Measurements from ENCODE around the gene BMP8B. TPM values are rescaled to one million over a fixed set of nuclear protein-coding genes. Genes with fewer than 3 reads are reported as not detected.

Gene BMP8B
- total and polyA plus RNA-seq, 2 donors (not counting 1 experiment from before 2014, with no cell fraction given), result 1.5 to 2.3 TPM

DNA sequence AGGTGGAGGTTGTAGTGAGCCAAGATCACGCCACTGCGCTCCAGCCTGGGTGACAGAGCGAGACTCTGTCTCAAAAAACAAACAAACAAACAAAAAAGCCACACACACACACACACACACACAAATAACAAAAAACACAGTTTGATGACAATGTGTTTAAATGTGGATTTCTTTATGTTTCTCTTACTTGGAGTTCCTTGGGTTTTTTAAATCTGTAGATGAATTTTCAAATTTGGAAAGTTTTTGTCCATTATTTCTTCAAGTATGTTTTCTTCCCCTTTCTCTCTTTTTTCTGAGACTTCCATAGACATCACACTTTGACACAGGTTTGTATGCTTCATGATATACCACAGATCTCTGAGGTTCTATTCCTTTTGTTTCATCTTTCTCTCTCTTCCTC, 62.1 kb downstream of the BMP8B start:
- H4K20me1 ChIP-seq (ENCODE audit: control insufficient read depth, insufficient read depth, low read length, poor library complexity, severe bottlenecking), result no peaks in the 10 kb centered on the region
- no peak overlapping the region for H3K27ac ChIP-seq (ENCODE audit: low read length in 2 of 2)
- Mint-ChIP-seq H3K27ac (no peak overlapping the region), H3K4me1 (peaks cover 11% of the 10 kb centered on the region), H3K9me3 (ENCODE audit: insufficient read depth) (no peaks in the 10 kb centered on the region), H3K27me3 (peaks cover 48% of the 10 kb centered on the region), H3K4me3 (no peak overlapping the region)
- H3K4me3 ChIP-seq (ENCODE audit: control extremely low read depth in 1 of 5, extremely low read depth in 1 of 5, insufficient read depth in 1 of 5, low read depth in 2 of 5, low read length in 4 of 5), result no peak overlapping the region
- H3K4me2 ChIP-seq (replicated peaks; ENCODE audit: low read depth, low read length, poor library complexity, severe bottlenecking), result no peak overlapping the region
- H3K9ac ChIP-seq (ENCODE audit: low read length), result no peak overlapping the region
- CTCF ChIA-PET, result interaction anchor here (2.8 kb wide), 1 partner anchor 121 kb away, joined by 8 read pairs; no protein-coding TSS in a partner anchor
- POLR2A ChIA-PET, result interaction anchor here (0.7 kb wide), 1 partner anchor 10 kb away, joined by 6 read pairs; no protein-coding TSS in a partner anchor
- peaks cover 0 to 30% (median 9%) of the 10 kb centered on the region in 4 experiments for H3K27me3 ChIP-seq (replicated peaks in 1 of 4; ENCODE audit: control extremely low read depth in 1 of 4, control insufficient read depth in 3 of 4, insufficient read depth in 4 of 4, low read length in 3 of 4)
- intact Hi-C loops (cut with micrococcal nuclease), result loop anchor here (10.0 kb wide), 1 partner anchor 68 kb away; no protein-coding TSS in a partner anchor
- H3K9me3 ChIP-seq (ENCODE audit: control extremely low read depth in 1 of 3, control insufficient read depth in 2 of 3, insufficient read depth in 1 of 3, low read length in 2 of 3), result no peaks in the 10 kb centered on the region
- TF ChIP-seq CTCF (IDR thresholded peaks at IDR 0.05) (no peak), EZH2 (IDR thresholded peaks at IDR 0.05; ENCODE audit: borderline replicate concordance, insufficient read depth, low read depth, low read length, poor library complexity, severe bottlenecking) (no peak)
- H3K79me2 ChIP-seq (ENCODE audit: control insufficient read depth, insufficient read depth, low read length), result no peaks in the 10 kb centered on the region
- H3K4me1 ChIP-seq (ENCODE audit: control insufficient read depth in 2 of 2, insufficient read depth in 2 of 2, low read length in 2 of 2), result peaks cover 0 to 5% of the 10 kb centered on the region in 2 donors
- H2AFZ ChIP-seq (ENCODE audit: insufficient read depth, low read depth, low read length, poor library complexity, severe bottlenecking), result no peak overlapping the region
- no peak for ATAC-seq (ENCODE audit: low read depth)
- H3K36me3 ChIP-seq (replicated peaks in 1 of 2; ENCODE audit: control extremely low read depth in 1 of 2, control insufficient read depth in 1 of 2, extremely low read depth in 1 of 2, insufficient read depth in 2 of 2, low read length in 1 of 2), result no peaks in the 10 kb centered on the region
- no CpG with 5 or more reads among the region's 3 CpGs for WGBS (ENCODE audit: insufficient coverage)
- DNase-seq, result no peak

DNA sequence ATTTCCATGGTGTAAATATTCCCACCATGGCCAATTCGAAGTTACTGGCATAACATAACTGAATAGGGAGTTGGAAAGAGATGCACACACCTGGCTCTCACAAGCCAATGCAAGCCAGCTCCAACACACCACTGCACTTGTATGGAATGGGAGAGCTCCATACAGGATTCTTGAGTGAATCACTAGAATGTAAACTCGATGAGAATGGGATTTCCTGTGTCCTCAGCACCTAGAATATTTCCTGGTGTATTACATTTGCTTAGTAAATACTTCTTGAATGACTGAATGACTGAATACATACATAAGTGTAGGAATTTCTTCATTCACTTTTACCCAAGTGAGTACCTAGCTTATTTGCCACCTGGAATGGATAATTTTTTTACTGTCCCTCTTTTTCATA, 66.2 kb downstream of the BMP8B start:
- peaks cover 3% of the 10 kb centered on the region for H3K4me1 Mint-ChIP-seq
- no peaks in the 10 kb centered on the region for H4K20me1 ChIP-seq (ENCODE audit: control insufficient read depth, insufficient read depth, low read length, poor library complexity, severe bottlenecking)
- peaks cover 0 to 1% of the 10 kb centered on the region in 2 donors for H3K4me1 ChIP-seq (ENCODE audit: control insufficient read depth in 2 of 2, insufficient read depth in 2 of 2, low read length in 2 of 2)
- ChIA-PET POLR2A (no interaction called here), CTCF (interaction anchor here (1.2 kb wide), 1 partner anchor 116 kb away, joined by 4 read pairs; no protein-coding TSS in a partner anchor)
- H3K79me2 ChIP-seq (ENCODE audit: control insufficient read depth, insufficient read depth, low read length), result no peaks in the 10 kb centered on the region
- H3K9ac ChIP-seq (ENCODE audit: low read length), result no peak overlapping the region
- no peaks in the 10 kb centered on the region for H3K9me3 Mint-ChIP-seq (ENCODE audit: insufficient read depth)
- peaks cover 33% of the 10 kb centered on the region for H3K27me3 Mint-ChIP-seq
- H3K27me3 ChIP-seq (replicated peaks in 1 of 4; ENCODE audit: control extremely low read depth in 1 of 4, control insufficient read depth in 3 of 4, insufficient read depth in 4 of 4, low read length in 3 of 4), result peaks cover 0 to 12% (median 7%) of the 10 kb centered on the region in 4 experiments
- DNase-seq (no peak), ATAC-seq (ENCODE audit: low read depth) (no peak)
- WGBS (ENCODE audit: insufficient coverage), result no CpG with 5 or more reads among the region's 2 CpGs
- TF ChIP-seq CTCF (IDR thresholded peaks at IDR 0.05) (no peak), EZH2 (IDR thresholded peaks at IDR 0.05; ENCODE audit: borderline replicate concordance, insufficient read depth, low read depth, low read length, poor library complexity, severe bottlenecking) (no peak)
- H3K9me3 ChIP-seq (ENCODE audit: control extremely low read depth in 1 of 3, control insufficient read depth in 2 of 3, insufficient read depth in 1 of 3, low read length in 2 of 3), result no peaks in the 10 kb centered on the region
- no peak overlapping the region for H3K27ac Mint-ChIP-seq
- intact Hi-C loops (cut with micrococcal nuclease), result loop anchor here (10.0 kb wide), 1 partner anchor 72 kb away; no protein-coding TSS in a partner anchor
- H3K4me3 ChIP-seq (ENCODE audit: control extremely low read depth in 1 of 5, extremely low read depth in 1 of 5, insufficient read depth in 1 of 5, low read depth in 2 of 5, low read length in 4 of 5), result no peak overlapping the region
- H2AFZ ChIP-seq (ENCODE audit: insufficient read depth, low read depth, low read length, poor library complexity, severe bottlenecking), result no peak overlapping the region
- no peaks in the 10 kb centered on the region for H3K36me3 ChIP-seq (replicated peaks in 1 of 2; ENCODE audit: control extremely low read depth in 1 of 2, control insufficient read depth in 1 of 2, extremely low read depth in 1 of 2, insufficient read depth in 2 of 2, low read length in 1 of 2)
- no peak overlapping the region for H3K4me3 Mint-ChIP-seq
- H3K4me2 ChIP-seq (replicated peaks; ENCODE audit: low read depth, low read length, poor library complexity, severe bottlenecking), result no peak overlapping the region
- no peak overlapping the region for H3K27ac ChIP-seq (ENCODE audit: low read length in 2 of 2)

Data from B cell (primary cell).